IPS-15b (cell line): Measurements from ENCODE around the gene SLC8A2.

Experiments
- H3K27me3 ChIP-seq: one replicate; pipeline ENCODE4 v1.6.1; 2013; ENCODE audit warnings: low read length; ENCODE audit not compliant: control insufficient read depth, insufficient read depth
- H3K36me3 ChIP-seq: one replicate; pipeline ENCODE4 v1.6.1; 2013; ENCODE audit warnings: low read length; ENCODE audit not compliant: control insufficient read depth, insufficient read depth
- H3K4me1 ChIP-seq: one replicate; pipeline ENCODE4 v1.6.1; 2013; ENCODE audit warnings: mild to moderate bottlenecking, low read length; ENCODE audit not compliant: control insufficient read depth, insufficient read depth
- H3K4me3 ChIP-seq: one replicate; pipeline ENCODE4 v1.5.1; 2013; ENCODE audit warnings: low read depth, low read length
- H3K9ac ChIP-seq: one replicate; pipeline ENCODE4 v1.6.1; 2013; ENCODE audit warnings: low read depth, mild to moderate bottlenecking, low read length
- H3K9me3 ChIP-seq: one replicate; pipeline ENCODE4 v1.6.1; 2013; ENCODE audit warnings: mild to moderate bottlenecking, low read length; ENCODE audit not compliant: control insufficient read depth, insufficient read depth

SLC8A2 gene

GRCh38 chr19:47465957-47466356 is 5.7 kb downstream of the SLC8A2 start:
- H3K9ac ChIP-seq: no peak overlapping the region
- no peak overlapping the region for H3K4me3 ChIP-seq
- peaks cover 18% of the 10 kb centered on the region for H3K4me1 ChIP-seq
- H3K27me3 ChIP-seq: no peaks in the 10 kb centered on the region
- H3K36me3 ChIP-seq: peaks cover 4% of the 10 kb centered on the region
- H3K9me3 ChIP-seq: no peaks in the 10 kb centered on the region

GRCh38 chr19:47464675-47465419 is 6.8 kb downstream of the SLC8A2 start:
- no peak overlapping the region for H3K9ac ChIP-seq
- H3K27me3 ChIP-seq: no peaks in the 10 kb centered on the region

GRCh38 chr19:47461876-47462275 is 9.8 kb downstream of the SLC8A2 start:
- Histone ChIP-seq H3K9me3 (no peaks in the 10 kb centered on the region), H3K4me1 (peaks cover 5% of the 10 kb centered on the region), H3K4me3 (no peak overlapping the region), H3K27me3 (peaks cover 17% of the 10 kb centered on the region), H3K36me3 (peaks cover 4% of the 10 kb centered on the region), H3K9ac (no peak overlapping the region)

More at GRCh38 chr19:47464675-47465419, 6.8 kb downstream of the SLC8A2 start:
- H3K9me3 ChIP-seq: no peaks in the 10 kb centered on the region
- no peak overlapping the region for H3K4me3 ChIP-seq
- peaks cover 4% of the 10 kb centered on the region for H3K36me3 ChIP-seq
- H3K4me1 ChIP-seq: peaks cover 12% of the 10 kb centered on the region

- peaks cover 20% of the 10 kb centered on the region for H3K27me3 ChIP-seq
- no peaks in the 10 kb centered on the region for H3K9me3 ChIP-seq
- no peaks in the 10 kb centered on the region for H3K4me1 ChIP-seq
- H3K9ac ChIP-seq: no peak overlapping the region
- no peaks in the 10 kb centered on the region for H3K36me3 ChIP-seq
- H3K4me3 ChIP-seq: no peak overlapping the region
These were observed 12.2 kb downstream of the SLC8A2 start for GRCh38 chr19:47459477-47459876.

- Histone ChIP-seq H3K4me1 (no peaks in the 10 kb centered on the region), H3K9ac (no peak overlapping the region), H3K27me3 (peaks cover 20% of the 10 kb centered on the region), H3K9me3 (no peaks in the 10 kb centered on the region), H3K4me3 (no peak overlapping the region), H3K36me3 (no peaks in the 10 kb centered on the region)
These were observed 13.0 kb downstream of the SLC8A2 start for GRCh38 chr19:47458672-47459071.

GRCh38 chr19:47456721-47457474 is 14.8 kb downstream of the SLC8A2 start:
- peaks cover 20% of the 10 kb centered on the region for H3K27me3 ChIP-seq
- peak overlapping the region; percentile 39 for H3K4me3 ChIP-seq
- H3K4me1 ChIP-seq: no peaks in the 10 kb centered on the region
- H3K36me3 ChIP-seq: peaks cover 3% of the 10 kb centered on the region
- no peak overlapping the region for H3K9ac ChIP-seq
- H3K9me3 ChIP-seq: no peaks in the 10 kb centered on the region

GRCh38 chr19:47450478-47450877 is 21.2 kb downstream of the SLC8A2 start:
- Histone ChIP-seq H3K4me1 (peaks cover 9% of the 10 kb centered on the region), H3K27me3 (peaks cover 5% of the 10 kb centered on the region), H3K9me3 (no peaks in the 10 kb centered on the region), H3K4me3 (no peak overlapping the region), H3K36me3 (peaks cover 3% of the 10 kb centered on the region), H3K9ac (no peak overlapping the region)

GRCh38 chr19:47448360-47448727 is 23.3 kb downstream of the SLC8A2 start:
- Histone ChIP-seq H3K36me3 (peaks cover under 1% of the 10 kb centered on the region), H3K27me3 (peaks cover 5% of the 10 kb centered on the region), H3K4me3 (peak overlapping the region; percentile 64), H3K4me1 (peaks cover 9% of the 10 kb centered on the region), H3K9me3 (no peaks in the 10 kb centered on the region), H3K9ac (peak overlapping the region; percentile 60)

- H3K36me3 ChIP-seq: no peaks in the 10 kb centered on the region
- H3K4me1 ChIP-seq: peaks cover 9% of the 10 kb centered on the region
- no peaks in the 10 kb centered on the region for H3K9me3 ChIP-seq
- peaks cover 5% of the 10 kb centered on the region for H3K27me3 ChIP-seq
- H3K9ac ChIP-seq: no peak overlapping the region
- peak overlapping the region; percentile 77 for H3K4me3 ChIP-seq
These were observed 24.0 kb downstream of the SLC8A2 start for GRCh38 chr19:47447470-47448359.

- Histone ChIP-seq H3K4me1 (peaks cover 9% of the 10 kb centered on the region), H3K9me3 (no peaks in the 10 kb centered on the region), H3K36me3 (no peaks in the 10 kb centered on the region), H3K4me3 (peak overlapping the region; percentile 77), H3K9ac (no peak overlapping the region), H3K27me3 (peaks cover 5% of the 10 kb centered on the region)
These were observed 24.9 kb downstream of the SLC8A2 start for GRCh38 chr19:47446534-47447469.
